K562 (cell line): ENCODE results near the gene UBE2I. TPM values are rescaled to one million over a fixed set of nuclear protein-coding genes. Genes with fewer than 3 reads are reported as not detected.
A peak's percentile ranks its signal among the peaks of the same experiment; 100 is the strongest.

Experiments used
- ATAC-seq: fragments of 200-7000 bp; cut with Tn5 transposase; 3 replicates; pipeline ENCODE4 v1.9.1; 2020; ENCODE audit warnings: moderate library complexity
- BruUV-seq: library from RNA; stranded (reverse); fragments of 400-500 nt; replicated peaks from 2 replicates; lab custom pipeline; 2021; lab: Mats Ljungman, UMichigan
- CTCF ChIA-PET: fragments of 300-600 bp; formaldehyde crosslinking; extraction: SDS; loops from one replicate; lab custom pipeline; 2021; ENCODE audit warnings: low intra/inter-chr PET ratio; lab: Yijun Ruan, JAX
- POLR2A ChIA-PET: fragments of 300-600, 350-650 bp; sonication (Branson Sonifier 250); formaldehyde crosslinking; extraction: SDS; loops from one replicate; lab custom pipeline; 2021; ENCODE audit warnings: antibody characterized with exemption, inconsistent platforms; lab: Yijun Ruan, JAX
- DNase-seq, 4 experiments: peaks; one replicate each; pipeline versions ENCODE4 v3.0.0 to v3.0.0-alpha.2; 2011 to 2018; ENCODE audit warnings: low spot score in 3 of 4, mixed read lengths in 3 of 4; ENCODE audit errors: extremely low read depth in 1 of 4
- FAIRE-seq: peaks from 2 replicates; lab custom pipeline; 2011; peaks lifted over from hg19 to GRCh38; lab: Jason Lieb, UNC
- H2AFZ ChIP-seq: 2 replicates; pipeline ENCODE4 v1.6.0; 2011; ENCODE audit warnings: low read depth, low read length, control low read depth, inconsistent platforms
- H3K27ac ChIP-seq: fragments of 200-600 bp; 3 replicates; pipeline ENCODE4 v1.8.0; 2011; ENCODE audit warnings: low read depth, mild to moderate bottlenecking, control low read depth, inconsistent platforms, low read length, moderate library complexity, mixed read lengths; ENCODE audit errors: extremely low read depth
- H3K27me3 ChIP-seq, 2 experiments: fragments of 300-600 bp in 1 of 2; 2 replicates in 1 of 2; 3 replicates in 1 of 2; pipeline versions ENCODE4 v1.6.0 to v1.8.0; 2011; ENCODE audit warnings: inconsistent platforms in 2 of 2, low read length in 2 of 2, mild to moderate bottlenecking in 1 of 2, mixed read lengths in 1 of 2, moderate library complexity in 1 of 2; ENCODE audit not compliant: control insufficient read depth in 2 of 2, insufficient read depth in 2 of 2
- H3K36me3 ChIP-seq: fragments of 300-600 bp; 3 replicates; pipeline ENCODE4 v1.8.0; 2011; ENCODE audit warnings: mild to moderate bottlenecking, low read length, inconsistent platforms; ENCODE audit not compliant: control insufficient read depth, insufficient read depth
- H3K4me1 ChIP-seq, 2 experiments: fragments of 200-600 bp in 1 of 2; replicated peaks in 1 of 2; 2 replicates in 1 of 2; 3 replicates in 1 of 2; pipeline versions ENCODE4 v1.5.1 to v1.8.0; 2011; ENCODE audit warnings: inconsistent platforms in 2 of 2, low read length in 2 of 2, mild to moderate bottlenecking in 1 of 2, mixed read lengths in 1 of 2, moderate library complexity in 1 of 2; ENCODE audit not compliant: control insufficient read depth in 2 of 2, insufficient read depth in 2 of 2
- H3K4me2 ChIP-seq: 2 replicates; pipeline ENCODE4 v1.6.1; 2011; ENCODE audit warnings: low read length, control low read depth, inconsistent platforms, mixed read lengths; ENCODE audit not compliant: insufficient read depth
- H3K4me3 ChIP-seq: fragments of 200-600 bp; sonication (generic), shearing (Covaris generic); 2 replicates; pipeline ENCODE4 v1.5.1; 2016; ENCODE audit warnings: control low read depth, inconsistent platforms
- H3K79me2 ChIP-seq: fragments of 200-600 bp; 3 replicates; pipeline ENCODE4 v1.8.0; 2011; ENCODE audit warnings: low read length, inconsistent platforms; ENCODE audit not compliant: control insufficient read depth, insufficient read depth
- H3K9ac ChIP-seq, 2 experiments: 2 replicates each; pipeline versions ENCODE4 v1.6.0 to v1.6.1; 2011; ENCODE audit warnings: low read depth in 2 of 2, low read length in 2 of 2, control low read depth in 1 of 2, inconsistent platforms in 1 of 2, mild to moderate bottlenecking in 1 of 2, mixed read lengths in 1 of 2; ENCODE audit not compliant: insufficient read depth in 1 of 2
- H3K9me1 ChIP-seq: one replicate; pipeline ENCODE4 v1.6.0; 2011; ENCODE audit warnings: inconsistent platforms, mild to moderate bottlenecking, low read length, moderate library complexity; ENCODE audit not compliant: control insufficient read depth, insufficient read depth
- H3K9me3 ChIP-seq: replicated peaks from 2 replicates; pipeline ENCODE4 v1.5.1; 2011; ENCODE audit warnings: low read depth, low read length, inconsistent platforms; ENCODE audit not compliant: control insufficient read depth, insufficient read depth
- H4K20me1 ChIP-seq: replicated peaks from 2 replicates; pipeline ENCODE4 v1.6.1; 2011; ENCODE audit warnings: low read length, inconsistent platforms, mixed read lengths; ENCODE audit not compliant: control insufficient read depth, insufficient read depth
- BACH1 ChIP-seq: fragments of 200-800 bp; sonication (Bioruptor generic); IDR thresholded peaks from 2 replicates; pipeline ENCODE4 v1.6.1; 2016; ENCODE audit warnings: missing genetic modification characterization, missing compliant biosample characterization
- BMI1 ChIP-seq: fragments of 150-350 bp; IDR thresholded peaks from 2 replicates; pipeline ENCODE4 v1.6.1; 2014; ENCODE audit warnings: low read length
- CHAMP1 ChIP-seq: fragments of 450-650 bp; IDR thresholded peaks from 2 replicates; pipeline ENCODE4 v1.6.1; 2016; ENCODE audit warnings: mild to moderate bottlenecking
- FIP1L1 ChIP-seq: fragments of 200-400 bp; formaldehyde crosslinking; IDR thresholded peaks from 2 replicates; pipeline ENCODE4 v1.6.1; 2018; ENCODE audit warnings: mild to moderate bottlenecking, low read depth, low read length; ENCODE audit not compliant: poor library complexity, severe bottlenecking
- HLTF ChIP-seq: fragments of 450-650 bp; IDR thresholded peaks from 2 replicates; pipeline ENCODE4 v1.6.1; 2016
- LEF1 ChIP-seq: fragments of 450-650 bp; IDR thresholded peaks from 2 replicates; pipeline ENCODE4 v1.6.1; 2016; ENCODE audit warnings: mild to moderate bottlenecking
- MCM5 ChIP-seq: fragments of 450-650 bp; IDR thresholded peaks from 2 replicates; pipeline ENCODE4 v1.6.1; 2016; ENCODE audit warnings: low read depth
- MEIS2 ChIP-seq: fragments of 450-650 bp; IDR thresholded peaks from 2 replicates; pipeline ENCODE4 v1.6.1; 2014; ENCODE audit warnings: mild to moderate bottlenecking; ENCODE audit not compliant: partially characterized antibody
- NRF1 ChIP-seq, 2 experiments: fragments of 450-650 bp; IDR thresholded peaks in 1 of 2; conservative IDR thresholded peaks in 1 of 2; 2 replicates each; pipeline ENCODE4 v1.6.1; 2014; ENCODE audit warnings: mild to moderate bottlenecking in 2 of 2
- PHB ChIP-seq: fragments of 250-450 bp; sonication (Bioruptor Pico); IDR thresholded peaks from 2 replicates; pipeline ENCODE4 v1.5.0; 2021
- PHF8 ChIP-seq: fragments of 200-600 bp; sonication (generic); IDR thresholded peaks from 2 replicates; pipeline ENCODE4 v1.6.1; 2012; ENCODE audit warnings: mixed run types, mild to moderate bottlenecking, inconsistent platforms, low read length, moderate library complexity, borderline replicate concordance
- POLR2AphosphoS5 ChIP-seq: IDR thresholded peaks from 2 replicates; pipeline ENCODE4 v1.6.1; 2011; ENCODE audit warnings: mild to moderate bottlenecking, low read depth, low read length, moderate library complexity; ENCODE audit not compliant: control insufficient read depth, insufficient read depth
- RUNX1 ChIP-seq: sonication (generic); IDR thresholded peaks from 2 replicates; pipeline ENCODE4 v1.6.1; 2016; ENCODE audit warnings: antibody characterized with exemption, low read depth
- SAFB ChIP-seq: fragments of 200-400 bp; formaldehyde crosslinking; IDR thresholded peaks from 2 replicates; pipeline ENCODE4 v1.6.1; 2017; ENCODE audit warnings: low read depth, low read length, borderline replicate concordance
- SMAD4 ChIP-seq: fragments of 250-450 bp; sonication (Bioruptor Pico); conservative IDR thresholded peaks from 2 replicates; pipeline ENCODE4 v1.8.0; 2021; ENCODE audit warnings: inconsistent platforms, mild to moderate bottlenecking, moderate library complexity
- STAT5B ChIP-seq: fragments of 250-450 bp; sonication (Bioruptor Pico); IDR thresholded peaks from 2 replicates; pipeline ENCODE4 v1.8.0; 2021; ENCODE audit warnings: mild to moderate bottlenecking, inconsistent platforms
- U2AF1 ChIP-seq: fragments of 200-400 bp; formaldehyde crosslinking; optimal IDR thresholded peaks from 2 replicates; pipeline ENCODE3; 2017; ENCODE audit warnings: mild to moderate bottlenecking, low read depth, low read length, moderate library complexity
- VEZF1 ChIP-seq: fragments of 200-800 bp; sonication (Bioruptor generic); IDR thresholded peaks from 2 replicates; pipeline ENCODE4 v1.6.1; 2017; ENCODE audit warnings: missing genetic modification characterization, missing compliant biosample characterization
- ZFP30 ChIP-seq: fragments of 250-450 bp; sonication (Bioruptor Pico); IDR thresholded peaks from 2 replicates; pipeline ENCODE4 v1.8.0; 2022; ENCODE audit warnings: moderate library complexity, mild to moderate bottlenecking, inconsistent platforms, borderline replicate concordance
- ZKSCAN1 ChIP-seq: fragments of 150-350 bp; IDR thresholded peaks from 2 replicates; pipeline ENCODE4 v1.6.1; 2016; ENCODE audit warnings: low read depth, low read length
- ZNF551 ChIP-seq: fragments of 250-450 bp; sonication (Bioruptor Pico); IDR thresholded peaks from 2 replicates; pipeline ENCODE4 v1.5.0; 2021; ENCODE audit warnings: mild to moderate bottlenecking, moderate library complexity
- WGBS: fragments of 100-300 bp; shearing (Covaris generic); methylation state at CpG from one replicate; pipeline ENCODE4 v1.1.6; 2016; ENCODE audit warnings: low coverage, mixed read lengths; ENCODE audit not compliant: insufficient coverage; ENCODE audit errors: missing lambda C conversion rate; 5-methylcytosine and 5-hydroxymethylcytosine counted together
- in situ Hi-C: fragments of 300-500 bp; cut with MboI; formaldehyde crosslinking; loops from 4 replicates; pipeline ENCODE4 v1.15.0; 2018; ENCODE audit warnings: inconsistent platforms, mixed read lengths
- intact Hi-C: fragments of 100-400 bp; cut with micrococcal nuclease; formaldehyde crosslinking; loops from 2 replicates; pipeline ENCODE4 v1.14.2; 2022
- polyA plus RNA-seq, 8 experiments: library from polyadenylated mRNA; depleted of rRNA in 4 of 8; stranded (reverse) in 5 of 8; unstranded in 3 of 8; fragments of >200 nt; fragmentation: Nextera tagmentation in 2 of 8; fragmentation: Illumina TruSeq in 1 of 8; extraction: Ambion mirVana in 2 of 8; extraction: Trizol in 1 of 8; gene quantifications; 2 replicates each; pipeline versions ENCODE4 v1.2.1 to v1.2.3, GENCODE V29; 2011 to 2014; ENCODE audit warnings: inconsistent platforms in 1 of 8, missing spikeins in 1 of 8
- total RNA-seq, 7 experiments: library from RNA; depleted of rRNA in 6 of 7; stranded (reverse); fragments of >200 nt in 6 of 7; fragmentation: Illumina TruSeq in 2 of 7; extraction: Trizol in 2 of 7; gene quantifications; 2 replicates each; pipeline versions ENCODE4 v1.2.1 to v1.2.3, GENCODE V29; 2011 to 2021; ENCODE audit warnings: low replicate concordance in 1 of 7

Gene UBE2I
- total and polyA plus RNA-seq, 9 of the 15 experiments (the other 6 are each of a cell fraction or from before 2014, with no cell fraction given) = 36.6 to 254 (median 104) TPM

- WGBS = 43% methylated on average over 23 of the region's 49 CpGs
- TF ChIP-seq ZKSCAN1 = no peak
- TF ChIP-seq MEIS2 = no peak
- no peak for TF ChIP-seq RUNX1
- no peak for TF ChIP-seq NRF1 (conservative IDR thresholded peaks at IDR 0.05 in 1 of 2, IDR thresholded peaks at IDR 0.05 in 1 of 2)
- no peak for TF ChIP-seq LEF1
- peak; percentile 78 for TF ChIP-seq SMAD4
- no peak for TF ChIP-seq ZNF551
- no peak for TF ChIP-seq HLTF
- TF ChIP-seq POLR2AphosphoS5 = no peak
- TF ChIP-seq VEZF1 (CRISPR knock-in tag) = peak; percentile 13; the same call in 1 of the 2 replicates
- no peak for TF ChIP-seq ZFP30 (CRISPR knock-in tag)
- no peak for TF ChIP-seq MCM5
- peak; percentile 85 for TF ChIP-seq SAFB
- TF ChIP-seq CHAMP1 = no peak
- TF ChIP-seq PHB (CRISPR knock-in tag) = no peak
- TF ChIP-seq BACH1 (tag) = no peak
- TF ChIP-seq STAT5B = no peak
- no peak for TF ChIP-seq BMI1
- TF ChIP-seq PHF8 = no peak
- TF ChIP-seq FIP1L1 = no peak
- no peak for TF ChIP-seq U2AF1
Measured at GRCh38 chr16:1354815-1355540, 45.5 kb downstream of the UBE2I start.

More at GRCh38 chr16:1354815-1355540, 45.5 kb downstream of the UBE2I start:
- Histone ChIP-seq H2AFZ (no peak overlapping the region), H3K27me3 (no peaks in the 10 kb centered on the region), H3K4me2 (no peak overlapping the region), H3K36me3 (peaks cover 8% of the 10 kb centered on the region; the same call in 1 of the 3 replicates), H4K20me1 (peaks cover 4% of the 10 kb centered on the region), H3K9ac (peak overlapping the region in 1 of 2 experiments; percentile 78; a peak in 2 of 4 replicates), H3K9me1 (no peaks in the 10 kb centered on the region), H3K79me2 (peaks cover 49% of the 10 kb centered on the region), H3K27ac (no peak overlapping the region), H3K9me3 (no peaks in the 10 kb centered on the region), H3K4me1 (peaks cover 4 to 73% of the 10 kb centered on the region in 2 experiments; a peak in 3 of 5 replicates), H3K4me3 (no peak overlapping the region)
- DNase-seq = peak in 2 of 4 experiments; percentile 51 to 59
- no peak for FAIRE-seq
- no TSS peak for BruUV-seq
- in situ Hi-C loops (no loop called here), intact Hi-C loops (no loop called here)
- ATAC-seq = no peak
- ChIA-PET CTCF (no interaction called here), POLR2A (interaction anchor here (0.9 to 1.2 kb wide), 2 partner anchors 9 to 24 kb away, joined by 3 read pairs; no protein-coding TSS in a partner anchor)
